GM20431 (cell line): ENCODE results near the gene CNNM4.

ENCODE experiments used
- in situ Hi-C: fragments of 300-500 bp; cut with MseI, MboI; formaldehyde crosslinking; loops from one replicate; pipeline ENCODE4 v1.15.0; 2020; ENCODE audit warnings: low sequenced_read_pairs; ENCODE audit not compliant: unreplicated experiment

CNNM4 gene

GRCh38 chr2:96760036-96760985 lies at the start of gene CNNM4:
Gene CNNM4, plus strand, starts transcription at chr2:96760902. Its CDS starts 98 bp downstream, at chr2:96761000.
- in situ Hi-C loops, result no loop called here

GRCh38 chr2:96710985-96711384 lies 49.7 kb upstream of the CNNM4 start:
- in situ Hi-C loops, result no loop called here

- in situ Hi-C loops, result no loop called here
Observed at GRCh38 chr2:96715658-96716057, 45.0 kb upstream of the CNNM4 start.

GRCh38 chr2:96716388-96716787 lies 44.3 kb upstream of the CNNM4 start:
- in situ Hi-C loops, result no loop called here

GRCh38 chr2:96726131-96726530 lies 34.6 kb upstream of the CNNM4 start:
- in situ Hi-C loops, result no loop called here

- in situ Hi-C loops, result no loop called here
Observed at GRCh38 chr2:96727431-96727830, 33.3 kb upstream of the CNNM4 start.

- in situ Hi-C loops, result no loop called here
Observed at GRCh38 chr2:96729748-96730147, 31.0 kb upstream of the CNNM4 start.

- in situ Hi-C loops, result no loop called here
Observed at GRCh38 chr2:96730212-96730611, 30.5 kb upstream of the CNNM4 start.

GRCh38 chr2:96733931-96734330 lies 26.8 kb upstream of the CNNM4 start:
- in situ Hi-C loops, result no loop called here

- in situ Hi-C loops, result no loop called here
Observed at GRCh38 chr2:96734880-96735583, 25.7 kb upstream of the CNNM4 start.

- in situ Hi-C loops, result no loop called here
Observed at GRCh38 chr2:96737251-96737650, 23.5 kb upstream of the CNNM4 start.

GRCh38 chr2:96737831-96738230 lies 22.9 kb upstream of the CNNM4 start:
- in situ Hi-C loops, result no loop called here

- in situ Hi-C loops, result no loop called here
Observed at GRCh38 chr2:96739076-96739632, 21.5 kb upstream of the CNNM4 start.

GRCh38 chr2:96739633-96740428 lies 20.9 kb upstream of the CNNM4 start, which contains the start of gene LMAN2L:
Gene LMAN2L, minus strand, starts transcription at chr2:96740064. Its CDS starts 24 bp downstream, at chr2:96740040.
- in situ Hi-C loops, result no loop called here

GRCh38 chr2:96747061-96747617 lies 13.6 kb upstream of the CNNM4 start:
- in situ Hi-C loops, result no loop called here

- in situ Hi-C loops, result no loop called here
Observed at GRCh38 chr2:96751800-96752199, 8.9 kb upstream of the CNNM4 start.

- in situ Hi-C loops, result no loop called here
Observed at GRCh38 chr2:96753661-96754282, 6.9 kb upstream of the CNNM4 start.

GRCh38 chr2:96754317-96754716 lies 6.4 kb upstream of the CNNM4 start:
- in situ Hi-C loops, result no loop called here

- in situ Hi-C loops, result no loop called here
Observed at GRCh38 chr2:96756788-96757476, 3.8 kb upstream of the CNNM4 start.
